ENCODE data around the gene AKT1.

- TF ChIP-seq, protein P1, sequence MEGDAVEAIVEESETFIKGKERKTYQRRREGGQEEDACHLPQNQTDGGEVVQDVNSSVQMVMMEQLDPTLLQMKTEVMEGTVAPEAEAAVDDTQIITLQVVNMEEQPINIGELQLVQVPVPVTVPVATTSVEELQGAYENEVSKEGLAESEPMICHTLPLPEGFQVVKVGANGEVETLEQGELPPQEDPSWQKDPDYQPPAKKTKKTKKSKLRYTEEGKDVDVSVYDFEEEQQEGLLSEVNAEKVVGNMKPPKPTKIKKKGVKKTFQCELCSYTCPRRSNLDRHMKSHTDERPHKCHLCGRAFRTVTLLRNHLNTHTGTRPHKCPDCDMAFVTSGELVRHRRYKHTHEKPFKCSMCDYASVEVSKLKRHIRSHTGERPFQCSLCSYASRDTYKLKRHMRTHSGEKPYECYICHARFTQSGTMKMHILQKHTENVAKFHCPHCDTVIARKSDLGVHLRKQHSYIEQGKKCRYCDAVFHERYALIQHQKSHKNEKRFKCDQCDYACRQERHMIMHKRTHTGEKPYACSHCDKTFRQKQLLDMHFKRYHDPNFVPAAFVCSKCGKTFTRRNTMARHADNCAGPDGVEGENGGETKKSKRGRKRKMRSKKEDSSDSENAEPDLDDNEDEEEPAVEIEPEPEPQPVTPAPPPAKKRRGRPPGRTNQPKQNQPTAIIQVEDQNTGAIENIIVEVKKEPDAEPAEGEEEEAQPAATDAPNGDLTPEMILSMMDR (IDR thresholded peaks at IDR 0.05; ENCODE audit: low read depth, low read length) = no peak
- TF ChIP-seq EZH2phosphoT487 (IDR thresholded peaks at IDR 0.05; ENCODE audit: low read depth) = no peak
Observed at GRCh38 chr14:104784218-104784568, 11.4 kb downstream of the AKT1 start.

Data from OCI-LY3 (cell line).